ENCODE measurements around the gene CCNY.

CCNY gene

GRCh38 chr10:35559416-35559815, 223.1 kb downstream of the CCNY start:
- no peaks in the 10 kb centered on the region for H3K36me3 ChIP-seq (ENCODE audit: control insufficient read depth, insufficient read depth, low read length)
- TF ChIP-seq, protein P1, sequence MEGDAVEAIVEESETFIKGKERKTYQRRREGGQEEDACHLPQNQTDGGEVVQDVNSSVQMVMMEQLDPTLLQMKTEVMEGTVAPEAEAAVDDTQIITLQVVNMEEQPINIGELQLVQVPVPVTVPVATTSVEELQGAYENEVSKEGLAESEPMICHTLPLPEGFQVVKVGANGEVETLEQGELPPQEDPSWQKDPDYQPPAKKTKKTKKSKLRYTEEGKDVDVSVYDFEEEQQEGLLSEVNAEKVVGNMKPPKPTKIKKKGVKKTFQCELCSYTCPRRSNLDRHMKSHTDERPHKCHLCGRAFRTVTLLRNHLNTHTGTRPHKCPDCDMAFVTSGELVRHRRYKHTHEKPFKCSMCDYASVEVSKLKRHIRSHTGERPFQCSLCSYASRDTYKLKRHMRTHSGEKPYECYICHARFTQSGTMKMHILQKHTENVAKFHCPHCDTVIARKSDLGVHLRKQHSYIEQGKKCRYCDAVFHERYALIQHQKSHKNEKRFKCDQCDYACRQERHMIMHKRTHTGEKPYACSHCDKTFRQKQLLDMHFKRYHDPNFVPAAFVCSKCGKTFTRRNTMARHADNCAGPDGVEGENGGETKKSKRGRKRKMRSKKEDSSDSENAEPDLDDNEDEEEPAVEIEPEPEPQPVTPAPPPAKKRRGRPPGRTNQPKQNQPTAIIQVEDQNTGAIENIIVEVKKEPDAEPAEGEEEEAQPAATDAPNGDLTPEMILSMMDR (IDR thresholded peaks at IDR 0.05): no peak
- no peaks in the 10 kb centered on the region for H3K9me3 ChIP-seq (ENCODE audit: control insufficient read depth, low read length)
- H3K27me3 ChIP-seq (ENCODE audit: control insufficient read depth, insufficient read depth, low read length): no peaks in the 10 kb centered on the region
- H3K9ac ChIP-seq: no peak overlapping the region
- H3K4me3 ChIP-seq (ENCODE audit: low read depth, low read length): no peak overlapping the region
- no peaks in the 10 kb centered on the region for H3K4me1 ChIP-seq
- H3K79me2 ChIP-seq: no peaks in the 10 kb centered on the region
- H3K27ac ChIP-seq: no peak overlapping the region
- no peak overlapping the region for H2AFZ ChIP-seq
- no peak overlapping the region for H3K4me2 ChIP-seq (ENCODE audit: low read length)

DNA sequence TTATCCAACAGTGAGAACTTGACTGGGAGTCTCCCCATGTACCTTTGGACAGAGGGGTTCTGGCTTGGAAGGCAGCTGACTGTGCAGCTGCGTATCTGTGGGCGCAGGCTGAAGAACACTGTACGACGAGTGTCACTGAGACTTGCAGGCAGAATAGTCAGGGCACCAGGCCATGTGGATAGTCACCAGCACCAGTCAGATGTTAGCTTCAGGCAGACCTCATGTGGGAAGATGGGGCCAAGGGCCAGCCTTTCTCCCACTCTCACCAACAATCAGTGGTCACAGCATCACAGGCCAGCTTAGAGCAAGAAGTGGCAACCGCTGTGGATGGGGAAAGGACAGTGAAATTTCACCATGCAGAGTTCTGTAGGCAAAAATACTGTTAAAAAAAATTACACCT, 225.4 kb downstream of the CCNY start:
- Histone ChIP-seq H3K27ac (no peak overlapping the region), H2AFZ (no peak overlapping the region), H3K9ac (no peak overlapping the region), H3K4me1 (no peaks in the 10 kb centered on the region), H3K27me3 (ENCODE audit: control insufficient read depth, insufficient read depth, low read length) (no peaks in the 10 kb centered on the region), H3K9me3 (ENCODE audit: control insufficient read depth, low read length) (no peaks in the 10 kb centered on the region), H3K4me3 (ENCODE audit: low read depth, low read length) (no peak overlapping the region), H3K4me2 (ENCODE audit: low read length) (no peak overlapping the region), H3K36me3 (ENCODE audit: control insufficient read depth, insufficient read depth, low read length) (no peaks in the 10 kb centered on the region), H3K79me2 (no peaks in the 10 kb centered on the region)
- TF ChIP-seq, protein P1 (IDR thresholded peaks at IDR 0.05): no peak

- H3K9me3 ChIP-seq (ENCODE audit: control insufficient read depth, low read length): no peaks in the 10 kb centered on the region
- H3K9ac ChIP-seq: no peak overlapping the region
- H3K27me3 ChIP-seq (ENCODE audit: control insufficient read depth, insufficient read depth, low read length): no peaks in the 10 kb centered on the region
- H3K4me1 ChIP-seq: no peaks in the 10 kb centered on the region
- H3K4me2 ChIP-seq (ENCODE audit: low read length): no peak overlapping the region
- H3K4me3 ChIP-seq (ENCODE audit: low read depth, low read length): no peak overlapping the region
- no peak overlapping the region for H3K27ac ChIP-seq
- no peaks in the 10 kb centered on the region for H3K36me3 ChIP-seq (ENCODE audit: control insufficient read depth, insufficient read depth, low read length)
- H2AFZ ChIP-seq: no peak overlapping the region
- no peaks in the 10 kb centered on the region for H3K79me2 ChIP-seq
- TF ChIP-seq, protein P1 (IDR thresholded peaks at IDR 0.05): no peak
These were observed 226.1 kb downstream of the CCNY start for GRCh38 chr10:35562427-35562826.

DNA sequence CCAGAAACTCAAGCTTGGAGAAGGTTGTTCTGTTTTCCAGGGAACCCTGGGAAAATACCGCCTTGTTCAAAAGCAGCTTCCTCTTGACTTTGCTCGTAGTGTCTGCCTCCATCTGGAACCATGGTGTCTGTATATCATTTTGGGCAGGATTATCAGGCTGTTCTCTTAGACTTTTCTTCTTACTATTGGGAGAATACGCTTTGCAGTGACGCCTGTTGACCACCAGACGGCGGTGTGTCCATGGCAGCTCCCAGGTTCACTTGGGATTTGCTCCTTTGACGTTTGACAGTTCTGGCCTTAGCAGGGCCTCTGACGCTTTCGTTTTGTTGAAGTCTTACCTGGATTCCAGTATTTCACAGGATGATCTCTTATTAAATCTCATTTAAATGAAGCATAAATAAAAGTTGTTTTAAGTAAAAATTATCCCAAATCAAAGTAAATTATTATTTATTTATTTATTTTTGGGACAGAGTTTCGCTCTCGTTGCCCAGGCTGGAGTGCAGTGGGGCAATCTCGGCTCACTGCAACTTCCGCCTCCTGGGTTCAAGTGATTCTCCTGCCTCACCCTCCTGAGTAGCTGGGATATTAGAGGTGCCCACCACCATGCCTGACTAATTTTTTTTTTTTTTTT, 227.1 kb downstream of the CCNY start:
- TF ChIP-seq, protein P1 (IDR thresholded peaks at IDR 0.05): peak; percentile 95
- Histone ChIP-seq H2AFZ (no peak overlapping the region), H3K4me2 (ENCODE audit: low read length) (no peak overlapping the region), H3K9me3 (ENCODE audit: control insufficient read depth, low read length) (no peaks in the 10 kb centered on the region), H3K36me3 (ENCODE audit: control insufficient read depth, insufficient read depth, low read length) (no peaks in the 10 kb centered on the region), H3K27ac (no peak overlapping the region), H3K4me3 (ENCODE audit: low read depth, low read length) (no peak overlapping the region), H3K9ac (no peak overlapping the region), H3K4me1 (no peaks in the 10 kb centered on the region), H3K27me3 (ENCODE audit: control insufficient read depth, insufficient read depth, low read length) (no peaks in the 10 kb centered on the region), H3K79me2 (no peaks in the 10 kb centered on the region)

GRCh38 chr10:35564341-35564968, 228.1 kb downstream of the CCNY start:
- H3K4me3 ChIP-seq (ENCODE audit: low read depth, low read length): no peak overlapping the region
- no peak overlapping the region for H3K27ac ChIP-seq
- H3K4me1 ChIP-seq: no peaks in the 10 kb centered on the region
- H3K79me2 ChIP-seq: no peaks in the 10 kb centered on the region
- H3K9me3 ChIP-seq (ENCODE audit: control insufficient read depth, low read length): no peaks in the 10 kb centered on the region
- no peak overlapping the region for H3K4me2 ChIP-seq (ENCODE audit: low read length)
- no peak overlapping the region for H2AFZ ChIP-seq
- H3K27me3 ChIP-seq (ENCODE audit: control insufficient read depth, insufficient read depth, low read length): no peaks in the 10 kb centered on the region
- H3K36me3 ChIP-seq (ENCODE audit: control insufficient read depth, insufficient read depth, low read length): no peaks in the 10 kb centered on the region
- H3K9ac ChIP-seq: no peak overlapping the region
- TF ChIP-seq, protein P1 (IDR thresholded peaks at IDR 0.05): no peak
